Chondrocyte (in vitro differentiated cells): ENCODE measurements around the gene ADGRL3. TPM values are rescaled to one million over a fixed set of nuclear protein-coding genes. Genes with fewer than 3 reads are reported as not detected.

Experiments
- DNase-seq: peaks from one replicate; pipeline ENCODE4 v3.0.0; 2021; ENCODE audit warnings: mixed read lengths, low spot score
- H3K27ac Mint-ChIP-seq: one replicate; pipeline ENCODE4 v1.8.0; 2021; ENCODE audit warnings: mild to moderate bottlenecking, moderate library complexity, mixed read lengths; ENCODE audit not compliant: unreplicated experiment
- H3K27me3 Mint-ChIP-seq: 2 replicates; pipeline ENCODE4 v1.8.0; 2021; ENCODE audit warnings: low read depth, mixed read lengths
- H3K36me3 Mint-ChIP-seq: 2 replicates; pipeline ENCODE4 v1.8.0; 2021; ENCODE audit warnings: low read depth, mixed read lengths
- H3K4me1 Mint-ChIP-seq: 2 replicates; pipeline ENCODE4 v1.8.0; 2021; ENCODE audit warnings: low read depth, mild to moderate bottlenecking, mixed read lengths
- H3K4me3 Mint-ChIP-seq: one replicate; pipeline ENCODE4 v1.8.0; 2021; ENCODE audit warnings: mild to moderate bottlenecking, moderate library complexity, mixed read lengths; ENCODE audit not compliant: unreplicated experiment
- H3K9me3 Mint-ChIP-seq: 2 replicates; pipeline ENCODE4 v1.8.0; 2021; ENCODE audit warnings: low read depth, mixed read lengths
- total RNA-seq: library from RNA; stranded (reverse); gene quantifications from 3 replicates; pipeline ENCODE4 v1.2.1, GENCODE V29; 2021
- TF ChIP-seq, protein P1 (sequence below): fragments of 200-600 bp; sonication (generic); IDR thresholded peaks from 2 replicates; pipeline ENCODE4 v1.5.0; 2021; ENCODE audit warnings: antibody characterized with exemption, mild to moderate bottlenecking, moderate library complexity

ADGRL3 gene
- total RNA-seq, 1 donor from 2014 or later, result 11.6 TPM

DNA sequence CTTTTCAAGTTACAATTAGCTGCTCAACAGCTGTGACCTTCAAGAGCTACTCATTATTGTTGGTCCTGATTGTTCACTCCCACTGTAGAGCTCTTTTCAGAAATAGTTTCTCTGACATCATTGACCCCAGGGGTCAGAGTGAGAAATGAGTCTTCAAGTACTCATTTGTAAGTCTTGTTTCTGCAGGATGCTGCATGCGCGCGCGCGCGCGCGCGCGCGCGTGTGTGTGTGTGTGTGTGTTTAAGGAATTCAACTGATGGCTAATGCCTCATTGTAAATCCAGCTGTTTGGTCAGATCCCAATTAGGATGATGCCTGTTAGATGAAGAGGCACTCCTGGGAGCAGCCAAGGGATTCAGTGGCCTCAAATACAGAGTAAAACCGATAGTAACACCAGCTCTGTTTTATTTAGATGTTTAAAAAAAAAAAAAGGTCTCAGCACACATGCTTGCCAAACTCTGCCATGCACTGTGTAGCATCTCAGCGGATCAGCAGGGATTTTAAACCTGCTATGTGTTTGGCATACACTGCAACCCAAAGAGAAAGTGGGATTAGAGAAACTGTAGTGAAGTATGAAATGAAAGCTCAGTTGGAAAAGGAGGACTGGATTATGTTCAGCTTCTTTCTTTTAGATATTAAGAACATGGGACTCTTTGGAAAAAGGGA is 332.3 kb downstream of the ADGRL3 start:
- Mint-ChIP-seq H3K36me3 (no peaks in the 10 kb centered on the region), H3K4me1 (peaks cover 5% of the 10 kb centered on the region), H3K27me3 (no peaks in the 10 kb centered on the region), H3K27ac (no peak overlapping the region), H3K4me3 (no peak overlapping the region), H3K9me3 (peaks cover 23% of the 10 kb centered on the region)
- TF ChIP-seq, protein P1, sequence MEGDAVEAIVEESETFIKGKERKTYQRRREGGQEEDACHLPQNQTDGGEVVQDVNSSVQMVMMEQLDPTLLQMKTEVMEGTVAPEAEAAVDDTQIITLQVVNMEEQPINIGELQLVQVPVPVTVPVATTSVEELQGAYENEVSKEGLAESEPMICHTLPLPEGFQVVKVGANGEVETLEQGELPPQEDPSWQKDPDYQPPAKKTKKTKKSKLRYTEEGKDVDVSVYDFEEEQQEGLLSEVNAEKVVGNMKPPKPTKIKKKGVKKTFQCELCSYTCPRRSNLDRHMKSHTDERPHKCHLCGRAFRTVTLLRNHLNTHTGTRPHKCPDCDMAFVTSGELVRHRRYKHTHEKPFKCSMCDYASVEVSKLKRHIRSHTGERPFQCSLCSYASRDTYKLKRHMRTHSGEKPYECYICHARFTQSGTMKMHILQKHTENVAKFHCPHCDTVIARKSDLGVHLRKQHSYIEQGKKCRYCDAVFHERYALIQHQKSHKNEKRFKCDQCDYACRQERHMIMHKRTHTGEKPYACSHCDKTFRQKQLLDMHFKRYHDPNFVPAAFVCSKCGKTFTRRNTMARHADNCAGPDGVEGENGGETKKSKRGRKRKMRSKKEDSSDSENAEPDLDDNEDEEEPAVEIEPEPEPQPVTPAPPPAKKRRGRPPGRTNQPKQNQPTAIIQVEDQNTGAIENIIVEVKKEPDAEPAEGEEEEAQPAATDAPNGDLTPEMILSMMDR, result no peak
- no peak for DNase-seq

DNA sequence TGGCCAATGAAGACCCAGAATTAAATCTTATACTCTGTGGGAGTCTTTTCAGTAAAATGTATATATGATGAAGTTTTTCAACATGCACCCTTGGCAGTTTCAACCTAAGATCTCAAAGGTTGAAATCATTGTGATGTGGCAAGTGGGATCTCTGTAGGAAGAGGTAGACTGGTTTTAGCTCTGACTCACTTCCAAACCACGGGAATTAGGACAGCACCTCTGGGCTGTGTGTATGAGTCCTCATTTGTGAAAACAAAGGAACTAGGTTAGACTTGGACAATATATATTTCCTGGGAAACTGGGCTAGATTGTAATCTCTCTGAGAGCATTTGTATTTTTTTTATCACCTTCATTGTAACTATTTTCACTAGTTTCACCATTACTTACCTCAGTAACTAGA is 333.0 kb downstream of the ADGRL3 start:
- no peaks in the 10 kb centered on the region for H3K36me3 Mint-ChIP-seq
- H3K27ac Mint-ChIP-seq, result no peak overlapping the region
- TF ChIP-seq, protein P1, result no peak
- peaks cover 22% of the 10 kb centered on the region for H3K9me3 Mint-ChIP-seq
- peaks cover 5% of the 10 kb centered on the region for H3K4me1 Mint-ChIP-seq
- no peaks in the 10 kb centered on the region for H3K27me3 Mint-ChIP-seq
- no peak overlapping the region for H3K4me3 Mint-ChIP-seq
- DNase-seq, result no peak

DNA sequence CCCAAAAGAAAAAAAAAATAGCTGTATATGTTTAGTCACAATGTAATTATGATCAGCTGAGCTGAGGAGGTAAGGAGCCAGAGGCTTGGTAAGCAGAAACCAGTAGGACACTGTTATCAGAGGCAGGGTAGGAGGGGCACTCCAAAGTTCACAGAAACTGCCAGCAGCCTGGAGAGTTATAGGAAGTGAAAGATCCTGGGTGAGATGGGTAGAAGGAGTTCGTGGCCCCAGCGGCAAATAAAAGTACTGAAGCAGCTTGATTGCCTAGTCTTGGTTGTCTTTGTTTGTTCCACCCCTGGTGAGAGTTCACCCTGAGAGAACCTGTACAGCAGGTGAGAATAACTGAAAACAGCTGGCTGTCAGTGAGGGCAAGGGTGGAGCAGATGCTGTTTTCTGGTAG is 340.8 kb downstream of the ADGRL3 start:
- TF ChIP-seq, protein P1, result no peak
- H3K27ac Mint-ChIP-seq, result no peak overlapping the region
- H3K36me3 Mint-ChIP-seq, result no peaks in the 10 kb centered on the region
- no peak for DNase-seq
- H3K27me3 Mint-ChIP-seq, result no peaks in the 10 kb centered on the region
- H3K9me3 Mint-ChIP-seq, result peaks cover 3% of the 10 kb centered on the region
- no peak overlapping the region for H3K4me3 Mint-ChIP-seq
- no peaks in the 10 kb centered on the region for H3K4me1 Mint-ChIP-seq

DNA sequence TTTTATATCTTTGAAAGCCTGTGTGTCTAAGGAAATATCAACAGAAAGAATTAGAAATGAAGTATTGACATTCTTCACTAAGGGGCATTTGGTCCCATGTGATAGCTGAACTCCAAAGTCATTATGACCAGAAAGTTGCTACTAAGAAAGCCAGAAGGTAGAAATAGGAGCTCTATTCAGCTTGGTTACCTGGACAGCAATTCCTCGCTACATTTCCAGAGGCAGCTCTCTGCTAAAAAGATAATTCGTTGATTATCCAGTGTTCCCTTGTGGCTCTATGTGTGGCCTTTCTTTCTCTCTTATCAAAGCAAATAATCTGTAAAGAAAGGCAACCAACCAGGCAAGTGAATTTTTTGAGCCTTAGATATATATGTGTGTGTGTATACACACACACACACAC is 341.3 kb downstream of the ADGRL3 start:
- H3K4me3 Mint-ChIP-seq, result no peak overlapping the region
- no peaks in the 10 kb centered on the region for H3K9me3 Mint-ChIP-seq
- H3K36me3 Mint-ChIP-seq, result no peaks in the 10 kb centered on the region
- DNase-seq, result no peak
- no peaks in the 10 kb centered on the region for H3K4me1 Mint-ChIP-seq
- no peak overlapping the region for H3K27ac Mint-ChIP-seq
- TF ChIP-seq, protein P1, result peak; percentile 39
- no peaks in the 10 kb centered on the region for H3K27me3 Mint-ChIP-seq

DNA sequence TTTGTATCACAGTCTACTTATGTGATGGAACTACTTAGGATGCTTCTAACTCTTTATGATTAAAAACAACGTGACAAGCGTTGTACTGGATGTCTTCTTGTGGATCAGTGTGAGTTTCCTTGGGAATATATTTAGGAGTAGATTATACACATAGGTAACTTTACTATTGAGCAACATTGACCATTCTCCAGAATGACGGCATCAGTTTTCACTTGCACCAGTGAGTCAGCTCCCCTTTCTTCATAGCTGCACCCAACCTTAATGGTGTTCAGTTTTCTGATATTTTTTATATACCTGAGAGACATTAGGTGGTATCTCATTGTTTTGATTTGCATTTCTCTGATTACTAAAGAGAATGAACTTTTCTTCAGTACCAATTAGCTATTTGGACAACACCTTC is 343.9 kb downstream of the ADGRL3 start:
- Mint-ChIP-seq H3K36me3 (peaks cover 2% of the 10 kb centered on the region), H3K4me3 (no peak overlapping the region), H3K27ac (no peak overlapping the region), H3K4me1 (no peaks in the 10 kb centered on the region), H3K9me3 (peaks cover 7% of the 10 kb centered on the region), H3K27me3 (no peaks in the 10 kb centered on the region)
- DNase-seq, result no peak
- TF ChIP-seq, protein P1, result no peak
